GM04503 (cell line): ENCODE measurements around the gene RAB20.
A peak's percentile ranks its signal among the peaks of the same experiment; 100 is the strongest.
"Not testable (repeated sequence)": the region's sequence is repeated elsewhere in the genome, so short reads cannot be mapped to it uniquely, and the experiment has no call there.

Experiments used
- DNase-seq: peaks from one replicate; pipeline ENCODE4 v3.0.0-alpha.2; 2012; ENCODE audit warnings: low read depth

Gene RAB20

DNA sequence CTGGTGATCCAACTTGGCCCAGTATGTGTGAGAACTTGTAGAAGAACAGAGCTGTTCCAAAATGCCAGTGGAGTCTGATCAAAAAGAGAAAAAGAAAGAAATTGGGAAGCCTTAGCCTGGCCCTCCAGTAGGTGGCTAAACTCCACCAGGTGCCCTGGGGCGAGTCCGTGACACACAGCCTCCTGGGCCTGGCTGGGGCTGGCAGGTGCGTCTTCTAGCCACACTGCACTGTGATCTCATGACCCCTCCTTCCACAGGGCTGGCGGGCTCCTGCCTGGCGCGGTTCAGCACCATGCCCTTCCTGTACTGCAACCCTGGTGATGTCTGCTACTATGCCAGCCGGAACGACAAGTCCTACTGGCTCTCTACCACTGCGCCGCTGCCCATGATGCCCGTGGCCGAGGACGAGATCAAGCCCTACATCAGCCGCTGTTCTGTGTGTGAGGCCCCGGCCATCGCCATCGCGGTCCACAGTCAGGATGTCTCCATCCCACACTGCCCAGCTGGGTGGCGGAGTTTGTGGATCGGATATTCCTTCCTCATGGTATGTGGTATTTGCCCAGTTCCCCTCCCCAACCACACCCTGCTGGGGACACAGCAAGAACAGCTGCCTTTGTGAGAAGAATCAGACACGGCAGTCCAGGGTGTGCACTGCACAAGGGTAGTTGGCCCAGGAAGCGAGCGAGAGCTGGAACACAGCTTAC, 53.7 kb downstream of the RAB20 start:
- DNase-seq = no peak

DNA sequence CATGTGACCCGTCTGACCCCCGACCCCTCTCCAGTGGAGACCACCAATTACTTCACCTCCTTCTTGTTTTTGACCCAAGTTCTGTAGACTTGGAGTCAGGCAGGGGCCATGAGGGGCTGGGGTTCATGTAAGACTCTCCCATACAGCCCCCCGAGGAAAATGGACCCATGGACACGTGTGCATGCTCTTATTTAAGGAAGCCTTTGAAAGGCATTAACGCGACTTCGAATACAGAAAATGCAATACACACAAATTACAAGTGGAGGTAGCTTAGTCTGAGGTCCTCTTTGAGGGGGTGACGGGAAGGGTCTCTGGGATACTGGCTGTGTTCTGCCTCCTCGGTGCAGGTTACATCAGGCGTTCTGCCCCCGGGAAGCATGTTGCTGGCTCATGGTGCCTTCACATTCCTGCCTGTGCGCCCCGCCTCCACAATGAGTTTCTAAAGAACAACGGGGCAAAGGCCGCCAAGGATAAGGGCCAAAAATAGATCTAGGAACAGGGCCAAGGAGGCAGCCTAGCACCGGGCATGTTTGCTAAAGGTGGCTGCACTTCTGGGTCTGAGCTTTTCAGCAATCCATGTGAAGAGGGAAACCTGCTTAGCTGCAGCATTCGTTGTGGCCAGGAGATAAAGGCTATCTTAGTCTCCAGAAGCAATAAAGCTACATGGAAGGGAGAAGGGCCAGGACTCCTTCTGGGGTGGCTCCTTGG, 54.5 kb downstream of the RAB20 start:
- DNase-seq = no peak

DNA sequence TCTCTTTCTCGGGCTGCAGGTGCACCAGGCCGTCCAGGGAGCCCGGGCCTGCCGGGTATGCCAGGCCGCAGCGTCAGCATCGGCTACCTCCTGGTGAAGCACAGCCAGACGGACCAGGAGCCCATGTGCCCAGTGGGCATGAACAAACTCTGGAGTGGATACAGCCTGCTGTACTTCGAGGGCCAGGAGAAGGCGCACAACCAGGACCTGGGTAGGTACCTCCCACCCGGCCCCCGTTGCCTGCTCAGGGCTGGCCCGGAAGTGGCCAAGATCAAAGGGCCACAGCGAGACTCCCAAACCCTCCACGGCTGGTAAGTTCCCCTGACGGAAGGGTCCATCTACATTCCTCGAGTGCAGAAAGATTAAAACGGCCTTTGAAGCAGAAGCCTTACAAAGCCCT, 55.1 kb downstream of the RAB20 start:
- no peak for DNase-seq

DNA sequence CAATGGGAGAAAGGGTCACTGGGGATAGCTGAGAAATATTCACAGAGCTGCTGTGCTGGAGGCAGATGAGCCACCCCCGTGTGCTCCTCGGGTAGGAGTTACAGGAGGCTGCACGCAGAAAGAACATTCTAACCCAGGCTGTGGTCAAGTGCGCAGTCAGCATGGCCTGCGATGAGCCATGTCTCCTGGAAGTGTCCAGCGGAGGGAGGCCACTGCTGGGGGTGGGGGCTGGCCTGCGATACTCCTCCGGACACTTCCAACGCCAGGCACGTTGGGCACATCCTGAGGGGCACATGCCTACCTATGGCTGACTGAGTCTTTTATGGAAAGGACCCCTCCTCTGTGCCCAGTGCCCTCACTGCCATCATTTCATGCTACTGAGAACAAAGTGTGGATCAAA, 55.9 kb downstream of the RAB20 start:
- DNase-seq = no peak

DNA sequence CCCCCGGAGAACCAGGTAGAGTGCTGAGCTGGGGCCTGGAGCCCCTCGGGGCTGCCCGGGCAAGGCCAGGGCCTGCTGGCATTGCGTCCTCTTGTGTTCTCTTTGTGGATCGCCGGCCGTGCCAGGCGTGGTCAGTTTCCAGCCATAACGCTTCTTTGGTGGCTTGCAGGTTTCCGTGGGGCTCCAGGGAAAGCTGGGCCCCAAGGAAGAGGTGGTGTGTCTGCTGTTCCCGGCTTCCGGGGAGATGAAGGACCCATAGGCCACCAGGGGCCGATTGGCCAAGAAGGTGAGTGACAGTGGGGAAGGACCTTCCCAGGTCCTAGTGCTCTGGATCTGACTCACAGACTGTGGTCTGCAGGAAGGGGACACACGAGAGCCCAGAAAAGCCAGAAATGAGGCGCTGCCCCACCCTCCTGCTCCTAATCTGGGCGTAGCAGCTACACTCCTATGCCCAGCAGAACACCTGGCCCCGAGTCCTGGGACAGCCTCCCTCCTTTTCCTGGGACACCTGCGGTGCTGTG, 57.5 kb downstream of the RAB20 start:
- no peak for DNase-seq

DNA sequence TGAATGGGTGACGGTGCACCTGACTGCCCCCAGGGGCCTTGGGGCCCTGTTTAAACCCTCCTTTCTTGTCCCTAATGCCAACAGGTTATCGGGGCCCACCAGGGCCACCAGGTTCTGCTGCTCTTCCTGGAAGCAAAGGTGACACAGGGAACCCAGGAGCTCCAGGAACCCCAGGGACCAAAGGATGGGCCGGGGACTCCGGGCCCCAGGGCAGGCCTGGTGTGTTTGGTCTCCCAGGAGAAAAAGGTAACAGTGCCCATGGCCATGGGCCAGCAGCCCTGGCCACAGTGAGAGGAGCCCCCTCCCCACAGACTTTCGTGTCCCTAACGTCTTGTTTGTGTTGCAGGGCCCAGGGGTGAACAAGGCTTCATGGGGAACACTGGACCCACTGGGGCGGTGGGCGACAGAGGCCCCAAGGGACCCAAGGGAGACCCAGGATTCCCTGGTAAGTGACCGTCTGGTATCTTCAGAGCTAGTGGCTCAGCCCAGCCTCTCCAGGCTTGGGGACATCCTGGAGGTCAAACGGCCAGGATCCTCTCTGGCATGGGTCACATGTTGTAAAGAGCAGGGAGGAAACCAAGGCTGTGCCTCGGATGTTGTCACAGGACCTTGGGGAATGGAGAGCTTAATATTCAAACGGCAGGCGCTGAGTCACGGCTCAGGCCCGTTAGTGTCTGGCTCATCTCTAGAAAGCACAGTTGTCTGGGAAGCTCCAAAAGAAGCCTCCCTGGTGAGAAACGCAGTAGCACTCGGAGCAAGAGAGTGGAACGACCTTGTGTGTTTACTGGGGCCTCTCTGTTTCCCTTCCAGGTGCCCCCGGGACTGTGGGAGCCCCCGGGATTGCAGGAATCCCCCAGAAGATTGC, 58.3 kb downstream of the RAB20 start:
- DNase-seq = no peak

DNA sequence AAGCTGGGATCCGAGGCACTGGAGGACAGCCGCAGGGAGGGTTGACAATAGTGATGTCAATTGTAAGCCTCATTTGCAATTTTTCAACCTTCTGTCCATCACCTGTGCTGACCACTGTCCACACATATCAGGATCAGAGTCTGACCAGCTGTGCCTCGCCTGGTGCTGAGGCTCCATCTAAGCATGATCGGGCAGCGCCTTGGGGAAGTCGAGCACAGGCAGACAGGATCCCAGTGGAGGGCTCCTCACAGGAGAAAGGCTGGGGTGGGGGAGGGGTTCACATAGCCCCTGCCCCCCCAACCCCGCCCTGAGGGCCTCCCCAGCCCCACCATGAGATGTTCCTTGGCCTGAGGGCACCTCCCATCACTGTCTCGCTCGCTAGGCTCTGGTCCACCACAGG, 60.3 kb downstream of the RAB20 start:
- no peak for DNase-seq

DNA sequence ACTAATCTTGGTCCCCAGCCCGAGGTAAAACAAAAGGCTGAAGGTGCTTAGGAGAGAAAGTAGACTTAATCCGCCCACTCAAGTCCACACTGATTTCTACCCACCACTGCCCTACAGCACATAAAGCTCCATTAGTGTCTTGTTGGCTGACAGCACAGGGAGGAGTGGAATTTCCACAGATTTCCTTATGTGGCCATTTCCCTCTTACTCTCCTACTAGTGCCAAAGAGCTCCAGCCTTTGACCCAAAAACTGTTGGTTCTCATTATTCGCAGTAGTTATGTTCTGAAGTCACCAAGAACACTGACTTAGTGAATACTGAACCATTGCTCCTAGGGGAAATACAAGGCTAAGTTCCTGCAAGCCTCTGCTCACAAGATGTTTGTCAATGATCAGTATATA, 61.2 kb downstream of the RAB20 start:
- no peak for DNase-seq

DNA sequence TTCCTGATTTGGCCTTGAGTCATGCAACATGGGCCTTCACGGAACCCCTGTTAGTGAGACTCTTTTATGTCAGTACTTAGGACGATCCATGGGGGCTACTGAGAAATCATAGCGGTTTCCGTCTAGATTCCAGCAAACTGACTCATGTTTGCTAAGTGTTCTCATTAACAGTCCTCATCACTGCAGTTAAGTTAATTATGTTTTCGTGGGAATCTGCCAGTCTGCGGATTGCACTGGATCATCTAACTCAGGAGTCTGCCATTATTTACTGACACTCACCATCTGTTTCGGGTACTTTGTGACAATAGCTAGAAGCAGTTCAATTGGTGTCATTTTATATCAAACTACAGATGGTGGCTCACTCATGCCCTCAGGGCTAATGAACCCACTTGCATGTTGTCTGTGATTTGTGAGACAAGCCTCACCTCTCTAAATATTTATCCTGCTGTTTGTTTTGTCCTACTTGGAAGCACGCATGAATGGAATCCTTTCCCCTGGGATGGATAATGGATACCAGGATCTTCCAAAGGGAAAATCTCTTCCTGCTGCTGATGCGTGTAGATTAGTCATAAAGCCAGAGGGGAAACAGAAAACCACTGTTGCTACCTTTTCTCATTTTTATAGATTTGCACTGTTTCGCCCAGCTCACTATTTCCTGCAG, 61.8 kb downstream of the RAB20 start:
- DNase-seq = peak; percentile 85

DNA sequence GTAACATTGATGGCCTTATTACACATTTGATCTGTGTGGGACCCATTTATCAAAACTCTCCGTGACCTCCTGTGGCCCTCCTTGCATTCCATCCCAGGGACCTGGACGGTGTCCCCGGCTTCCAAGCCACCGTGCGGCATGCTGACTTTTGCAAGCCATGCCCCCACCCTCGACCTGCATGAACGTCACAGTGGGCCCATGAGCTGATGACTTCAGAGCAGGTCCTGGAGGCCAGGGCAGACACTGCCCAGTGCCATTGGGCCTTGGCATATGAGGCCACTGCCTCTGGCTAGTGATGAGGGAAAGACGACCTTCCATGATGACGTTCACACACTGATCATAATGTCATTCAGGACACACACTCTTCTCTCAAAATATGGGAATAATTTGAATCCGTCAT, 62.8 kb downstream of the RAB20 start:
- DNase-seq = no peak

DNA sequence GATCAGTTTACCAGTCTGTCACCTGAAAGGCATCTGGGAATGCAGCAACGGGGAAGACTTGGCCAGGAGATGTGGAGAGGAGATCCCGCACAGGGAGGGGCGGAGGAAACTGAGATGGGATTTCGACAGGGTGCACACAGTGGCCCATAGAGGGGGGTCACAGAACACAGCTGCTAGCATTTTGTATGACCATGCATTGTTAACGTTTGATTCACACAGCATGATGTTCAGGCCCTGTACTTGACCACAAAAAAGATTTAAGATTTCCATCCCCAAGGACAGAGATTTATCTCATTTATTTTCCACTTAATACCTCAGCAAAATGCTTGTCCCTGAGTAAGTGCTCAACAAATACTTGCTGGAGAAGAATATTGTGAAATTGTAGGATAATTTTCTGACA, 63.2 kb downstream of the RAB20 start:
- DNase-seq = no peak

DNA sequence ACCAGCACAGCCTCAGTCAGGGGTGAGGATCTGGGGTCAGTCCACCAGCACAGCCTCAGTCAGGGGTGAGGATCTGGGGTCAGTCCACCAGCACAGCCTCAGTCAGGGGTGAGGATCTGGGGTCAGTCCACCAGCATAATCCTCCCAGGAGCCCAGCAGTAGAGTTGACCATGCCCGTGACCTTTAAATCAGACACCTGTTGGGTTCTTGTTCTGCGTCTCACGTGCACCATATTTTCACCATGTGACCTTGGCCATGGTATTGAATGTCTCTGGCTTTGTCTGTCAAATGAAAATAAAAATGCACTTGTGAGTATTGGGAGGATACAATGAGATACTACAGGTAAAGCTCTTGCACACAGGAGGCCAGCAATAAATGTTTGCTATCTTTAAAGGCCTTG, 63.6 kb downstream of the RAB20 start:
- not testable (repeated sequence) for DNase-seq

DNA sequence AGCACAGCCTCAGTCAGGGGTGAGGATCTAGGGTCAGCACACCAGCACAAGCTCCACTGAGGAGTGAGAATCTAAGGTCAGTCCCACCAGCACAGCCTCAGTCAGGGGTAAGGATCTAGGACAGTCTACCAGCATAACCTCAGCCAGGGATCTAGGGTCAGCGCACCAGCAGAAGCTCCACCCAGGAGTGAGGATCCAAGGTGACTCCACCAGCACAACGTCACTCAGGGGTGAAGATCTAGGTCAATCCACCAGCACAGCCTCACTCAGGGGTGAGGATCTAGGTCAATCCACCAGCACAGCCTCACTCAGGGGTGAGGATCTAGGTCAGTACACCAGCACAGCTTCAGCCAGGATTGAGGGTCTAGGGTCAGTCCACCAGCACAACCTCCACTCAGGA, 64.5 kb downstream of the RAB20 start:
- DNase-seq = no peak

DNA sequence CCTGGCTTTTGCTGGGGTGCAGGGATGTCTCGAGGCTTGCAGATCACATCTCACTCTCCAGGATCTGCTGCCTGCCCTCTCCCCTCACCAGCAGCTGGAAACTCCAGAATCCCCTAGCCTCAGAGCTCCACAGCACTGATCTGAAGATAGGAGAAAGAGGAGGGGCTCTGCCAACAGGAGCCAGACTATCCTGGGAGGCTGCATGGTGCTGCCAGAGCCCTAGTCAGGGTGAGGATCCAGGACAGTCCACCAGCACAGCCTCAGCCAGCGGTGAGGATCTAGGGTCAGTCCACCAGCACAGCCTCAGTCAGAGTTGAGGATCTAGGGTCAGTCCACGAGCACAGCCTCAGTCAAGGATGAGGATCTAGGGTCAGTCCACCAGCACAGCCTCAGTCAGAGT, 65.2 kb downstream of the RAB20 start:
- DNase-seq = no peak

DNA sequence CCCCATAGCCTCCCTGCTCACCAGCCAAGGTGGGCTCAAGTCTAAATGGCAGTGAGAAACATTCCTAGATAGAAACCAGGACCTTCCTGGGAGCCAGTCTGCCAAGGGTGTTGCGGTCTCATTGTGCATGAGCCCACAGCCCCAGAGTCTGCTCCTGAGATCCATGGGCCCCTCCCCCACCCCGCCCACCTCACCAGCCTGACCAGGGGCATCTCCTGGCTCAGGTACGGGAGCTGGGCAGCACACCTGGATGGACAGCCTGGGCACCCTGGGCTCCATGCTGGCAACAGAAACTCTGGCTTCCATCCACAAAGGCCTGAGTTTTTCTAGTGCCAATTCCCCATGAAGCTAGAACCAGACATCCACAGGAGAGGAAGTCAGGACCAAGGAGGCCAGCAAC, 65.6 kb downstream of the RAB20 start:
- no peak for DNase-seq

DNA sequence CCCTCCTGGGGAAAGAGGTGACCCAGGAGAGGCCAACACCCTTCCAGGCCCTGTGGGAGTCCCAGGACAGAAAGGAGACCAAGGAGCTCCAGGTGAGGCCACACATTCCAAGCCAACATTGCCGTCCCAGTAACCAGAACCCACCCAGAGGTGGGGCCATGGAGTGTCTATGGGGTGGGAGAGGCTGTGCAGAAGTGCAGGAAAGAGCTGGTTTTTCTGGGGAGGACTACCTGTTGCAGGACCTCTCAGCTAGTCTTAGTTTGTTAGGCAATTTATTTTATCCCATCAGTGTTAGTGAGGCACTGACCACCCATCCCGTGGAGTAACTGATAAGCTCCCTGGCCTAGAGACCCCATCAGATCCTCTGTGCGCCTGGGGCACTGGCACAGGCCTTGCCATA, 66.1 kb downstream of the RAB20 start:
- no peak for DNase-seq

DNA sequence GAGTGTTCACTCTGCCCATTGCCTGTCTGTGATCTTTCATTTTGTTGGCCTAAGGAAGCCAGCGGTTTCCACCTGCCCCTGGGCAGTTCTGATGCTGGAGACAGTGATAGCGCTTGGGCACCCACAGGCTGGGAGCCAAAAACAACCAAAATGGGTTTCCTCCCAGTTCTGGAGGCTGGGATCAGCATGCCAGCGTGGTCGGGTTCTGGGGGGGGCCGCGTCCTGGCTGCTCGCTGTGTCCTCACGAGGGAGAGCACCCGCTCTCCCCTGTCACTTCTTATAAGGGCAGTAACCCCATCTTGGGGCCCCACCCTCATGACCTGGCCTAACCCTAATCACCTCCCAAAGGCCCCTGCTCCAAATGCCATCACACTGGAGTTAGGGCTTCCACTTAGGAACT, 67.9 kb downstream of the RAB20 start:
- DNase-seq = no peak

DNA sequence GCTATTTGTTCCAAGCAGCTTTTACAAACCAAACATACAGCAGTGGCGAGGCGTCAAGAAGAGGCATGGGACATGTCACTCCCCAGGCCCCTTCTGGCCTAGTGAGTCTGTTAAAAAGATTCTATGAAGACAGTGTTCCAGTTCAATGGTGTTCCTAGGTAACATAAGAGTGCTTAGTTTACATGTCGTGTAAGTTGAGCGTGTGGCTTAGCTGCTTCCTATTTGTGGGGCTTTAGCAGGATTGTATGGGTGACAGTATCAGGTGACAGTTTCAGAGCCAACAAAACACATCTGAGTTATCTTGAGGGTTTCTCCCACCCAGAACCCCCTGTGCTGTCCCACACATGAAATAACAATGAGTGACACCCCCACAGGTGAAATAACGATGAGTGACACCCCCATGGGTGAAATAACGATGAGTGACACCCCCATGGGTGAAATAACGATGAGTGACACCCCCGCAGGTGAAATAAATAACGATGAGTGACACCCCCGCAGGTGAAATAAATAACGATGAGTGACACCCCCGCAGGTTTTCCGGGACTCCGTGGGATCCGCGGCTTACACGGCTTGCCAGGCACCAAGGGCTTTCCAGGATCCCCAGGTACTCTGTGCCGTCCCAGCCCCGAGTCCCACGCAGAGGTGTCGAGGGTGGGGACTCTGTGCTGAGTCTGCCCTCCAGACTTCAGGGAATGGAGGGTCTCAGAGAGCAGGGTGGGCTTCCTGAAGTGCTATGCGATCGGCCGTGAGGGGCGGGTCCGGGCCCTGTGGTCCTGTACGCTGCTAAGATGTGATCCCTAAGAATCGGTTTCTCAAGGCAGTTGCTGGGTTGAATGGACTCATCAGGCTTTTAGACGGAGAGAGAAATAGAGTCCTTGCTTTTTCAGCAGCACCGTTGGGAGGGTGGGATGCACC, 68.6 kb downstream of the RAB20 start:
- DNase-seq = no peak

DNA sequence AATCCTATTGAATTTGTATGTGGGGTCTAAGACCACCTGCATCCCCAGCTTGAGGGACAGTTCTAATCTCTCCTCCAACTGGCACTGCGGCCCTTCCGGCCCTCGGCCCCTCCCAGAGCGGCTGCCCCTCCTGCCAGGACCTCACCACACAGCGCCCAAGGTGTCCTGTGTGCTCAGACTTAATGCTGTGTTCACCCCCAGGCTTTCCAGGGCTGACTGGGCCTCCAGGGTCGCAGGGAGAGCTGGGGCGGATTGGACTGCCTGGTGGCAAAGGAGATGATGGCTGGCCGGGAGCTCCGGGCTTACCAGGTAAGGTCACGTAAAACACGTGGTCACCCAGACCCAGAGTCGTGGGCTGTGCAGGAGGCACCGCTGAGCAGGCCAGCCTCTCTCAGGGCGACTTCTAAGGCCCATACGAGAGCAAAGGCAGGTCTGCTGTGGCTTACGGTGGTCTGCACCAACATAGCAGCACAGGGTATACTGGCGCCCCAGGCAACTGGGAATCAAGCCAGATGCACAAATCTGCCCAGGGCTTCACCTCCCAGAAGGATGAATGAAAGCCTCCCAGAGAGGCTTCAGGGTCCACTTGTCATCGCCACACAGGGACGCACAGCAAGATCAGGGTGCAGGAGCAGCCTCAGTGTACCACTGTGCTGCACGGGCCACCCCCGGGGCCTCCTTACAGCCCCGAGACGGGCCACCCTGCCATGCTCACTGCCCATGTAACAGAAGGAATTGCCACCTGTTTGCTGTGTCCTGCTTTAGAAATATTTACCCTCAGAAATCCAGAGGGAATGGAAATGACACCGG, 69.4 kb downstream of the RAB20 start:
- DNase-seq = no peak
